HCT116 (cell line): ENCODE data around the gene SNRNP25. TPM values are rescaled to one million over a fixed set of nuclear protein-coding genes. Genes with fewer than 3 reads are reported as not detected.

ENCODE experiments used
- ATAC-seq: fragments of 200-7000 bp; cut with Tn5 transposase; 2 replicates; pipeline ENCODE4 v1.9.1; 2020; ENCODE audit warnings: mild to moderate bottlenecking, moderate library complexity
- BruUV-seq: library from RNA; stranded (reverse); fragments of 400-500 nt; replicated peaks from 2 replicates; lab custom pipeline; 2021; lab: Mats Ljungman, UMichigan
- CTCF ChIA-PET: fragments of 300-600 bp; sonication (Branson Sonifier 250); formaldehyde crosslinking; loops from one replicate; lab custom pipeline; 2021; ENCODE audit warnings: antibody characterized with exemption; lab: Charles Lee
- POLR2A ChIA-PET: fragments of 300-600, 350-600 bp; sonication (Branson Sonifier 250); formaldehyde crosslinking; loops from one replicate; lab custom pipeline; 2021; ENCODE audit warnings: antibody characterized with exemption; lab: Charles Lee
- RAD21 ChIA-PET, 2 experiments: fragments of 300-600 bp; sonication (Branson Sonifier 250); formaldehyde crosslinking; loops; one replicate each; lab custom pipeline; 2023; ENCODE audit warnings: low total read pairs in 2 of 2; ENCODE audit not compliant: uncharacterized antibody in 2 of 2, unreplicated experiment in 2 of 2, low non-redundant PET in 1 of 2; lab: Charles Lee
- DNase-seq: peaks from one replicate; pipeline ENCODE4 v3.0.0-alpha.2; 2010; ENCODE audit warnings: low read depth, low spot score
- H2AFZ ChIP-seq: fragments of 200-600 bp; shearing (Covaris generic), sonication (generic); 2 replicates; pipeline ENCODE4 v1.6.1; 2017; ENCODE audit warnings: low read depth, mixed run types, mixed read lengths, antibody characterized with exemption, low read length; ENCODE audit not compliant: poor library complexity, severe bottlenecking
- H3K27ac ChIP-seq: 2 replicates; pipeline ENCODE4 v1.5.1; 2012; ENCODE audit warnings: low read depth, low read length
- H3K27me3 ChIP-seq: fragments of 200-600 bp; sonication (generic); 2 replicates; pipeline ENCODE4 v1.6.1; 2016; ENCODE audit warnings: mixed run types, low read length, mixed read lengths; ENCODE audit not compliant: insufficient read depth
- H3K36me3 ChIP-seq, 2 experiments: fragments of 200-500 bp in 1 of 2; fragments of 200-600 bp in 1 of 2; sonication (Bioruptor generic) in 1 of 2; sonication (generic) in 1 of 2; 2 replicates each; pipeline versions ENCODE4 v1.5.1 to v1.6.1; 2014 to 2016; ENCODE audit warnings: low read length in 2 of 2, inconsistent platforms in 1 of 2, mixed read lengths in 1 of 2, mixed run types in 1 of 2; ENCODE audit not compliant: insufficient read depth in 2 of 2, control insufficient read depth in 1 of 2
- H3K4me1 ChIP-seq, 2 experiments: fragments of 200-600 bp in 1 of 2; sonication (generic) in 1 of 2; 2 replicates each; pipeline versions ENCODE4 v1.5.1 to v1.6.1; 2012 to 2017; ENCODE audit warnings: low read length in 2 of 2, inconsistent platforms in 1 of 2, mild to moderate bottlenecking in 1 of 2, mixed read lengths in 1 of 2, mixed run types in 1 of 2, moderate library complexity in 1 of 2; ENCODE audit not compliant: insufficient read depth in 2 of 2, control insufficient read depth in 1 of 2
- H3K4me2 ChIP-seq: fragments of 200-600 bp; sonication (generic); 2 replicates; pipeline ENCODE4 v1.6.1; 2017; ENCODE audit warnings: mixed run types, low read length, mixed read lengths
- H3K4me3 ChIP-seq, 2 experiments: fragments of 200-600 bp in 1 of 2; sonication (generic) in 1 of 2; replicated peaks in 1 of 2; 2 replicates each; pipeline ENCODE4 v1.5.1; 2011 to 2016; ENCODE audit warnings: low read length in 2 of 2, control low read depth in 1 of 2, low read depth in 1 of 2, mild to moderate bottlenecking in 1 of 2, mixed read lengths in 1 of 2, mixed run types in 1 of 2
- H3K79me2 ChIP-seq: fragments of 200-600 bp; sonication (generic); 2 replicates; pipeline ENCODE4 v1.6.1; 2017; ENCODE audit warnings: mild to moderate bottlenecking, mixed run types, low read length, moderate library complexity, mixed read lengths; ENCODE audit not compliant: insufficient read depth
- H3K9ac ChIP-seq: fragments of 200-600 bp; sonication (generic); 2 replicates; pipeline ENCODE4 v1.6.1; 2016; ENCODE audit warnings: low read length, mixed read lengths
- H3K9me2 ChIP-seq: fragments of 200-600 bp; sonication (generic), shearing (Covaris generic); 2 replicates; pipeline ENCODE4 v1.6.1; 2017; ENCODE audit warnings: mixed run types, mild to moderate bottlenecking, moderate library complexity; ENCODE audit not compliant: insufficient read depth
- H3K9me3 ChIP-seq, 2 experiments: fragments of 200-500 bp in 1 of 2; fragments of 200-600 bp in 1 of 2; sonication (Bioruptor generic) in 1 of 2; sonication (generic) in 1 of 2; 2 replicates each; pipeline ENCODE4 v1.6.1; 2014 to 2017; ENCODE audit warnings: low read length in 2 of 2, mixed read lengths in 2 of 2, inconsistent platforms in 1 of 2, low read depth in 1 of 2, mild to moderate bottlenecking in 1 of 2, mixed run types in 1 of 2, moderate library complexity in 1 of 2; ENCODE audit not compliant: control insufficient read depth in 1 of 2, insufficient read depth in 1 of 2
- H4K20me1 ChIP-seq: fragments of 200-600 bp; sonication (generic), shearing (Covaris generic); 2 replicates; pipeline ENCODE4 v1.6.1; 2017; ENCODE audit warnings: mixed run types, mild to moderate bottlenecking, moderate library complexity; ENCODE audit not compliant: insufficient read depth
- CEBPB ChIP-seq: IDR thresholded peaks from 2 replicates; pipeline ENCODE4 v1.6.1; 2012; ENCODE audit warnings: low read depth
- EGR1 ChIP-seq: IDR thresholded peaks from 2 replicates; pipeline ENCODE4 v1.6.1; 2012; ENCODE audit warnings: low read depth
- EZH2phosphoT487 ChIP-seq: fragments of 200-600 bp; IDR thresholded peaks from 2 replicates; pipeline ENCODE4 v1.6.1; 2018; ENCODE audit warnings: antibody characterized with exemption, borderline replicate concordance
- POLR2AphosphoS5 ChIP-seq: IDR thresholded peaks from 2 replicates; pipeline ENCODE4 v1.6.1; 2011; ENCODE audit warnings: mild to moderate bottlenecking, low read depth, low read length, moderate library complexity
- SIN3A ChIP-seq: IDR thresholded peaks from 2 replicates; pipeline ENCODE4 v1.6.1; 2012; ENCODE audit warnings: low read depth
- SP1 ChIP-seq: IDR thresholded peaks from 2 replicates; pipeline ENCODE4 v1.6.1; 2012; ENCODE audit warnings: low read depth
- TCF7L2 ChIP-seq: IDR thresholded peaks from 2 replicates; pipeline ENCODE4 v1.7.0; 2011; ENCODE audit warnings: borderline replicate concordance, inconsistent platforms; ENCODE audit not compliant: insufficient read depth, insufficient read length; ENCODE audit errors: extremely low read depth
- ZFX ChIP-seq: fragments of 450-650 bp; IDR thresholded peaks from 2 replicates; pipeline ENCODE4 v1.6.1; 2017
- intact Hi-C: fragments of 100-400 bp; cut with micrococcal nuclease; formaldehyde crosslinking; loops from 2 replicates; pipeline ENCODE4 v1.10.0; 2022
- total RNA-seq: library from RNA; stranded (reverse); gene quantifications from one replicate; pipeline ENCODE4 v1.2.1, GENCODE V29; 2021; ENCODE audit not compliant: unreplicated experiment
- TF ChIP-seq, protein P1 (sequence below): IDR thresholded peaks from 2 replicates; pipeline ENCODE4 v1.6.1; 2012

SNRNP25 gene
- total RNA-seq, 1 experiment from 2014 or later: 24.5 TPM

DNA sequence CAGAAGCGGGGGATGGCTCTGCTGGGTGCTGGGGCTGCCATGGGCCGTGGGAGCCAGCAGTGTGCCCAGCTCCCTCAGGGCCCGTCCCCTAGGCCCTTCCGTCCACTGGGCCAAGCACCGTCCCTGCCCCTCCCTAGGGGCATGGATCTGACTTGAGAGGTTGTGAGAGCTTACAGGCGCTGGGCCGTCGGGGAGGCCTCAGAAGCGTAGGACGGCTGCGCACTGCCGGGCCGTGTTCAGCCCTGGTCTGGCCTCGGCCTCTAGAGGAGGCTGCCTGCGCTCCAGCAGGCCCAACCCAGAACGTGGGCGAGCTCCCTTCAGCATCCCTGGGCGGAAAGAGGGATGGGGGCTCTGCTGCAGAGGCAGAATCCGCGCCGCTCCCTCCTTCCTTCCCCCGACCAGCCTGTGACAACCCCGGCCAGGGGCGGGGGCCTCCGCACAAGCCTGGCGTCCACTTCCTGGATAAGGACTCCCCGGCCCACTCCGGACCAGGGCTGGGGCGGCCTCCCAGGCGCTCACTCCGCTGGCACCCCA lies 23.7 kb downstream of the SNRNP25 start:
- Histone ChIP-seq H3K27me3 (no peaks in the 10 kb centered on the region), H3K4me2 (peak overlapping the region; percentile 80), H3K4me3 (peak overlapping the region; percentile 62 to 68), H4K20me1 (no peaks in the 10 kb centered on the region), H3K36me3 (no peaks in the 10 kb centered on the region), H3K4me1 (peaks cover 22 to 35% of the 10 kb centered on the region in 2 experiments), H3K9me2 (no peaks in the 10 kb centered on the region), H3K9ac (peak overlapping the region; percentile 71), H3K27ac (peak overlapping the region; percentile 90), H3K9me3 (no peaks in the 10 kb centered on the region), H3K79me2 (0 out of 2 replicates have a peak, but pooled peaks cover 4% of the 10 kb centered on the region), H2AFZ (no peak overlapping the region)
- POLR2A ChIA-PET: no interaction called here
- TF ChIP-seq ZFX (peak; percentile 79), CEBPB (no peak), SIN3A (0 out of 2 replicates have a peak, but pooled peaks have one; percentile 24)
- ATAC-seq (peak; percentile 54), DNase-seq (no peak)
- CTCF ChIA-PET: interaction anchor here (1.0 to 1.4 kb wide), 2 partner anchors 11 to 20 kb away, joined by 3 to 7 read pairs; no protein-coding TSS in a partner anchor
- intact Hi-C loops: no loop called here
- RAD21 ChIA-PET: no interaction called here
- no TSS peak for BruUV-seq

DNA sequence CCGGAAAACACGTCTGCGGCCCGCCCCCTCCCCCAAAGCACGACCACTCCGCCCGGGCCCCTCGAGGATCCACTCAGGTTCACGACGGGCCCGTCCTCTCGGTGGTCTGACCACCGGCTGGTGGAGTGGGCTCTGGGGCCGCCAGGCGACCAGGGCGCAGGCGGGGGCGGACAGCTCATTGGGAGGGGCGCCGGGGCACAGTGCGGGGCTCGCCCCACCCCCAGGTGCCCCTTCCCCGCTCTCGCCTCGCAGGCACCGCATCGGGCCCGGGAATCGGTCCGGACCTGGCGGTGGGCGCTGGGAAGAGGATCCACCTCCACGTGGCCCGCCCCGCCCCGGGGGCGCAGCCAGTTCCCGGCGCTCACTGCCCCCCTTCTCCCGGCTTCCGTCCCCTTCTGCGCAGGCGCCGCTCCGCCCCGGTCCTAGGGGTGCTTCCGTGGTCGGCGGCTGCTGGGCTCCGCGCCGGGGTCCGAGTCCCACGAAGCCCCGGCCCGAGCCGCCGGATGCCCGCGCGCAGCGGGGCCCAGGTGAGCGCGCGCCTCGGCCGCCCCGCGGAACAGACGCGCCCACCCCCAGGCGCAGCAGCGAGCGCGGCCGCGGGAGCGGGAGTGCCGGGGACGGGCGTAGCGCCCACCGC lies 24.3 kb downstream of the SNRNP25 start, which contains the start of gene MPG:
MPG (plus strand) TSS at position 419 of the 637 bp plus-strand sequence; CDS start at position 504, 85 bp downstream.
- Histone ChIP-seq H3K9me3 (no peaks in the 10 kb centered on the region), H3K4me3 (peak within 1 kb of the TSS; percentile 62 to 68), H3K79me2 (0 out of 2 replicates have a peak, but pooled peaks cover 4% of the 10 kb centered on the region), H3K27ac (peak within 1 kb of the TSS; percentile 90), H3K4me1 (peaks cover 19 to 31% of the 10 kb centered on the region in 2 experiments), H2AFZ (no peak within 1 kb of the TSS), H4K20me1 (no peaks in the 10 kb centered on the region), H3K9ac (peak within 1 kb of the TSS; percentile 71), H3K4me2 (peak within 1 kb of the TSS; percentile 80), H3K27me3 (no peaks in the 10 kb centered on the region), H3K9me2 (no peaks in the 10 kb centered on the region), H3K36me3 (no peaks in the 10 kb centered on the region)
- BruUV-seq: no TSS peak
- CTCF ChIA-PET: interaction anchor here (1.0 to 1.4 kb wide), 2 partner anchors 12 to 19 kb away, joined by 3 to 7 read pairs; no protein-coding TSS in a partner anchor
- ATAC-seq (peak; percentile 76), DNase-seq (no peak)
- TF ChIP-seq POLR2AphosphoS5 (peak; percentile 71), TCF7L2 (no peak), ZFX (peak; percentile 49), EGR1 (peak; percentile 60; the same call in 1 of the 2 replicates), EZH2phosphoT487 (no peak), SP1 (no peak)
- TF ChIP-seq, protein P1, sequence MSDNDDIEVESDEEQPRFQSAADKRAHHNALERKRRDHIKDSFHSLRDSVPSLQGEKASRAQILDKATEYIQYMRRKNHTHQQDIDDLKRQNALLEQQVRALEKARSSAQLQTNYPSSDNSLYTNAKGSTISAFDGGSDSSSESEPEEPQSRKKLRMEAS: peak; percentile 84
- POLR2A ChIA-PET: no interaction called here
- RAD21 ChIA-PET: no interaction called here
- intact Hi-C loops: no loop called here
